Tibial artery (tissue), 4 donors: ENCODE results near the gene PPM1B.

ENCODE experiments used
- DNase-seq, 2 donors: peaks; one replicate each; pipeline ENCODE4 v3.0.0-alpha.2; 2019
- H3K27ac ChIP-seq, 2 donors: fragments of 200-600 bp; sonication (generic) in 1 of 2; 1 replicate in 1 of 2; 2 replicates in 1 of 2; pipeline ENCODE4 v1.5.1; 2018 to 2019; ENCODE audit warnings: mild to moderate bottlenecking in 1 of 2
- H3K27me3 ChIP-seq, 2 donors: fragments of 200-600 bp; sonication (generic) in 1 of 2; one replicate each; pipeline versions ENCODE4 v1.5.1 to v1.6.0; 2016 to 2019
- H3K36me3 ChIP-seq, 3 donors: fragments of 200-600 bp; sonication (generic) in 2 of 3; one replicate each; pipeline ENCODE4 v1.5.1; 2016 to 2019; ENCODE audit warnings: mild to moderate bottlenecking in 2 of 3
- H3K4me1 ChIP-seq, 4 donors: fragments of 200-600 bp; sonication (generic) in 2 of 4; 1 replicate in 3 of 4; 2 replicates in 1 of 4; pipeline ENCODE4 v1.5.1; 2016 to 2019
- H3K4me3 ChIP-seq, 2 donors: fragments of 200-600 bp; sonication (generic) in 1 of 2; 1 replicate in 1 of 2; 2 replicates in 1 of 2; pipeline ENCODE4 v1.5.1; 2018 to 2019; ENCODE audit warnings: mild to moderate bottlenecking in 2 of 2
- H3K9me3 ChIP-seq, 3 donors: fragments of 200-600 bp; sonication (generic) in 1 of 3; one replicate each; pipeline ENCODE4 v1.5.1; 2016 to 2019
- intact Hi-C: fragments of 100-400 bp; cut with DNase I; formaldehyde crosslinking; loops from one replicate; pipeline ENCODE4 v1.15.0; 2023; ENCODE audit warnings: low total_unique reads
- TF ChIP-seq, protein P1 (sequence below), 2 experiments: fragments of 200-600 bp in 1 of 2; fragments of 450-650 bp in 1 of 2; IDR thresholded peaks; one replicate each; pipeline ENCODE4 v1.5.1; 2017 to 2019; ENCODE audit warnings: antibody characterized with exemption in 2 of 2, mild to moderate bottlenecking in 1 of 2, moderate library complexity in 1 of 2

Gene PPM1B

DNA sequence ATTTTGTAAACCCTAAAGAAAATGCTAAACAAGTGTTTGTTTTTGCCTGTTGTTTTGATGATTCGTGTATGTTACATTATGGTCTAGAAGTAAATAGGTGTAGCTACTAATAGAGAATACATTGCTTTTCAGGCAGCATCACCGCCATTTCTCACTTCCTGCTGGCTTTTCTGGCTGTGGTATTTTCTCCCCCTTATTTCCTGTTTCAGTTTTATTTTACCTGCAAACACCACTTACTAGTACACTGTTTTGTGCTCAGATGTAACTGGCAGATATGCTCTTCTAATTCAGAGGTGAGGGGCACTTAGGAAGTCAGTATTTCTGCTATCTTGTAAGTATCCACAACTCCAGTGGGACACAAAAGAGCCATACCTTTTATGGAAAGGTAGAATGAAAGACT is 68.5 kb downstream of the PPM1B start:
- intact Hi-C loops, result loop anchor here (10.0 kb wide), 1 partner anchor 62 kb away; no protein-coding TSS in a partner anchor
- Histone ChIP-seq H3K4me3 (no peak overlapping the region), H3K36me3 (no peaks in the 10 kb centered on the region), H3K27ac (no peak overlapping the region), H3K9me3 (no peaks in the 10 kb centered on the region), H3K4me1 (peaks cover 0 to 17% (median 5%) of the 10 kb centered on the region in 4 donors), H3K27me3 (no peaks in the 10 kb centered on the region)
- no peak for DNase-seq
- TF ChIP-seq, protein P1, sequence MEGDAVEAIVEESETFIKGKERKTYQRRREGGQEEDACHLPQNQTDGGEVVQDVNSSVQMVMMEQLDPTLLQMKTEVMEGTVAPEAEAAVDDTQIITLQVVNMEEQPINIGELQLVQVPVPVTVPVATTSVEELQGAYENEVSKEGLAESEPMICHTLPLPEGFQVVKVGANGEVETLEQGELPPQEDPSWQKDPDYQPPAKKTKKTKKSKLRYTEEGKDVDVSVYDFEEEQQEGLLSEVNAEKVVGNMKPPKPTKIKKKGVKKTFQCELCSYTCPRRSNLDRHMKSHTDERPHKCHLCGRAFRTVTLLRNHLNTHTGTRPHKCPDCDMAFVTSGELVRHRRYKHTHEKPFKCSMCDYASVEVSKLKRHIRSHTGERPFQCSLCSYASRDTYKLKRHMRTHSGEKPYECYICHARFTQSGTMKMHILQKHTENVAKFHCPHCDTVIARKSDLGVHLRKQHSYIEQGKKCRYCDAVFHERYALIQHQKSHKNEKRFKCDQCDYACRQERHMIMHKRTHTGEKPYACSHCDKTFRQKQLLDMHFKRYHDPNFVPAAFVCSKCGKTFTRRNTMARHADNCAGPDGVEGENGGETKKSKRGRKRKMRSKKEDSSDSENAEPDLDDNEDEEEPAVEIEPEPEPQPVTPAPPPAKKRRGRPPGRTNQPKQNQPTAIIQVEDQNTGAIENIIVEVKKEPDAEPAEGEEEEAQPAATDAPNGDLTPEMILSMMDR (IDR thresholded peaks at IDR 0.05), result no peak

DNA sequence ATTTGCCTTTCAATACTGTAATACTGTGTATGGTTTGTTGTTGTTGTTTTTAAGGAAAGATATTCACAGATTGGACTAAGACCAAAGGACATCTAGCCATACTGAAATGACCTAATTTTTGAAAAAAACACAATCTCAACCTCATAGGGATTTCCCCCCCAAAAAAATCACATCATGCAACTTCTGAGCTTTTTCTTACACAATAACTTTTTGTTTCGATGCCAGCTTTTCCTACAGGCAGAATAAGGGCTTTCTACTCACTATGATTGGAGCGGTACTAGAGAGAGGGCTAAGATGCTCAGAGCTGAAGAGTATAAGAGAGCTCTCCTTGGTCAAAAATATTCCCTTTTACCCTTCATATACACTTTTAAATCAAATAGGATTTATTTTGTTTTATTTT is 74.2 kb downstream of the PPM1B start:
- no peak overlapping the region for H3K27ac ChIP-seq
- H3K4me3 ChIP-seq, result no peak overlapping the region
- TF ChIP-seq, protein P1 (IDR thresholded peaks at IDR 0.05), result no peak
- no peaks in the 10 kb centered on the region for H3K9me3 ChIP-seq
- no peaks in the 10 kb centered on the region for H3K27me3 ChIP-seq
- H3K4me1 ChIP-seq, result peaks cover 0 to 16% (median 9%) of the 10 kb centered on the region in 4 donors
- no peak for DNase-seq
- intact Hi-C loops, result no loop called here
- H3K36me3 ChIP-seq, result no peaks in the 10 kb centered on the region

DNA sequence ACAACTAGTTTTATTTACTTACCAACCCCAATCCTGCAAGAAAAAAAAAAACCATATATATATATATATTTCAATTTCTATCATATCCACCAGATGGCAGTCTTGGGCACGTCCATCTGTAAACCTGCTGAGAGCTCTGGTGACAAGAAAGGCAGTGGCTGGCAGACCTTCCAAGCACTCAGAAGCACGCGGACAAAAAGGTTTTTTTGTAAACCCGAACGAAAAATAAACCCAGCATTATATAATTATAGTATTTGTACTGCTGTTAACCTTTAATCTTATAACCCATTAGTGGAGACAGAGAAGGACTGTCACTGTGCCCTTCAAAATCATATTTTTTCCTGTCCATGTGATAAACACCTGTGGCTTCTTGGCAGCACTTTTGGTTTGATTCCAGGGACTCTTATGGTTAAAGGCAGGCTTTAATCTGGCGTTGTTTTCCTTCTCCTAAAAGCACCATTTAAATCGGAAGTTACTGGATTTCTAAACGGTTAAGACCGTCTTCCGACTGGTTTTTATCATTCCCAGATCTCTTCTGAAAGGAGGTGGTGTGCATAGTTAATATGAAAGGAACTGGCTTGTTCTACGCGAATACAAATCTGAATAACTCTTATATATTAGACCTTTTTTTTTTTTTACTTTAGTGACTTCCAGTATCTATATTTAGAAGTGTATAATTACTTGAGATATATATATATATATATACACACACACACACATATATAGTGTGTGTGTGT is 75.6 kb downstream of the PPM1B start:
- peaks cover 0 to 16% (median 9%) of the 10 kb centered on the region in 4 donors for H3K4me1 ChIP-seq
- TF ChIP-seq, protein P1 (IDR thresholded peaks at IDR 0.05), result peak; percentile 46 to 61
- peak overlapping the region; percentile 23 to 34 for H3K27ac ChIP-seq
- peak overlapping the region; percentile 46 to 48 for H3K4me3 ChIP-seq
- no peaks in the 10 kb centered on the region for H3K27me3 ChIP-seq
- peak; percentile 53 to 71 for DNase-seq
- H3K9me3 ChIP-seq, result no peaks in the 10 kb centered on the region
- intact Hi-C loops, result loop anchor here (2.0 kb wide), 1 partner anchor 48 kb away; no protein-coding TSS in a partner anchor
- H3K36me3 ChIP-seq, result no peaks in the 10 kb centered on the region

DNA sequence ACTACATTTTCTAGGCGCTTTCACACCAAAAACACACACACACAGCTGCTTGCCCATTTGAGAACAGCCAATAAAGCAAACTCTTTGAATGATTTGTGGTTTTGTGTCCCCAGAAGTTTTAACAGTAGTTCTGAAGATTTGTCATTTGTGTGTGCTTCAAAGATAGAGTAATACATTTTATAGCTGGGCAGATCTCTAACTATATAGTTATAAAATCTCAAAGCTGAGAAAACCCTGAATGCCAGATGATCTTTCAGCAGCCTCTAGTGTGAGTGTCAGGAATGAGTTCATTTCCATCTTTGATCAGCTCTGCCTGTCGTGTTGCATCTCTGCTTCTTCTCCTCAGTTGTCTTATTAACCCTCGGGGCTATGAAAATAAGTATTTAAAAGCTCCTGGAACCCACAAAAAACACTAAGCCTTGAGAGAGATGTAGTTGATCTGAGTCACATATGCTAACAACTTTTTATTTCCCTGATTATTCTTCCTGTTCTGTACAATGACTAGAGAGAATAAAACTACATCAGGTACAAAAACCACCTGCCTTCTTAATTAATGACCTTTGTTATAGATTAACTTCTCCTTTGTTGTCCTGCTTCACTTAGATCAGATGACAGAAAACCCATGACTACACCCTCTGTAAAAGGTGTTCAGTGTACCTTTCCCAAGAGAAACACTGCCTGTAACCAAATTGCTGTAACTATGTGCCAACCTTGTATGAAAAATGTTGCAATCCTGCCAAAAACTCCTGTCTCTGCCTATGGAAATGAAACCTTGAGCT is 76.6 kb downstream of the PPM1B start:
- intact Hi-C loops, result loop anchor here (2.0 kb wide), 1 partner anchor 48 kb away; no protein-coding TSS in a partner anchor
- Histone ChIP-seq H3K9me3 (no peaks in the 10 kb centered on the region), H3K36me3 (no peaks in the 10 kb centered on the region), H3K4me1 (peaks cover 0 to 16% (median 9%) of the 10 kb centered on the region in 4 donors), H3K27ac (peak overlapping the region; percentile 3 to 23), H3K4me3 (peak overlapping the region; percentile 46 to 48), H3K27me3 (no peaks in the 10 kb centered on the region)
- TF ChIP-seq, protein P1 (IDR thresholded peaks at IDR 0.05), result no peak
- no peak for DNase-seq

DNA sequence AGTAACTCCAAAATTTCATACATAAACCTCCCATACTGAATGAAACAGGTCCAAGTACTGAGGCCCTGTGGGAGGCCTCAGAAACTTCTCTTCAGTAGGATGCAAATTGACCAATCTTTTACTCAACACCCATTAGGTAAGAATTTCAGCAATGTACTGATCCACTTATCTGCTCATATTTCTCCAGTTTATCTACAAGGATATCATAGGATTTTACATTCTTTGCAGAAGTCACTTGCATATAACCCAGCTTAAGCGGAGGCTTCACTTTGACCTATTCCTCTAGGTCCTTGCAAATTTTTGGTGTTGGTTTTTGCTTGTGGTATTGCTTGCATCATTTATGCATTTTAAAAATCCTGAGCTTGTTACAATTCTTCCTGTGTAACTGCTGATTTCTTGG is 77.8 kb downstream of the PPM1B start:
- TF ChIP-seq, protein P1 (IDR thresholded peaks at IDR 0.05), result no peak
- intact Hi-C loops, result no loop called here
- no peak overlapping the region for H3K27ac ChIP-seq

More for the DNA sequence above, 77.8 kb downstream of the PPM1B start:
- Histone ChIP-seq H3K36me3 (no peaks in the 10 kb centered on the region), H3K4me3 (no peak overlapping the region), H3K9me3 (no peaks in the 10 kb centered on the region), H3K27me3 (no peaks in the 10 kb centered on the region), H3K4me1 (peaks cover 0 to 16% (median 9%) of the 10 kb centered on the region in 4 donors)
- DNase-seq, result no peak
